Globus pallidus (tissue), 1 donor: ENCODE results near the gene NAP1L4.

Experiments used
- DNase-seq: peaks from one replicate; pipeline ENCODE4 v3.0.0-alpha.2; 2015; ENCODE audit warnings: low spot score

Gene NAP1L4

GRCh38 chr11:2992234-2992996 lies at the start of gene NAP1L4:
Gene NAP1L4 (minus strand): TSS chr11:2992329. CDS start chr11:2979220, 13,109 bp downstream.
- peak; percentile 94 for DNase-seq

- DNase-seq = no peak
Observed at GRCh38 chr11:3040881-3041280, 48.8 kb upstream of the NAP1L4 start.

GRCh38 chr11:3037945-3038271 lies 45.8 kb upstream of the NAP1L4 start:
- no peak for DNase-seq

GRCh38 chr11:3037040-3037944 lies 45.2 kb upstream of the NAP1L4 start:
- peak; percentile 85 for DNase-seq

DNA sequence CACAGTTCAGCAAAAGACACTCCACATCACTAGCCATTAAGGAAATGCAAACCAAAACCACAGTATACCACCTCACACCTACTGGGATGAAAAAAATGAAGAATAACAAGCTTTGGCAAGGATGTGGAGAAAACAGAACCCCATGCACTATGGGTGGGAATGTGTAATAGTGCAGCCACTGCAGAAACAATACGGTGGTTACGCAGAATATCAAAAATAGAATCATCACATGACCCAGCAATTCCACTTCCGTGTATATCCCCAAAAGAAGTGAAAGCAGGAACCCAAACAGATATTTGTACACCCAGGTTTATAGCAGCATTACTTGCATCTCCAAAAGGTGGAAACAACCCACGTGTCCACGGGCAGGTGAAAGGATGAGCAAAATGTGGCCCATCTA lies 44.3 kb upstream of the NAP1L4 start:
- peak; percentile 51 for DNase-seq

DNA sequence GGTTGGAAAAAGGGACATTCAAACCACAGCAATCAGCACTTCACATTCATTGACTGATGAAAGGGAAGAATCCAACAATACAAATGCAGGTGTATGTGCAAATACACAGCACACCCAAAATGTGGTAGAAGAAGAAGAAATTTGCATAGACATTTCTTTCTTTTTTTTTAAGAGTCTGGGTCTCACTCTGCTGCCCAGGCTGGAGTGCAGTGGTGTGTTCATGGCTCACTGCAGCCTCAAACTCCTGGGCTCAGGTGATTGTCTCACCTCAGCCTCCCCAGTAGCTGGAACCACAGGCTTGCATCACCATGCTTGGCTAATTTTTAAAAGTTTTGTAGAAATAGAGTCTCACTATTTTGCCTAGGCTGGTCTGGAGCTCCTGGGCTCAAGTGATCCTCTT lies 43.2 kb upstream of the NAP1L4 start:
- no peak for DNase-seq

DNA sequence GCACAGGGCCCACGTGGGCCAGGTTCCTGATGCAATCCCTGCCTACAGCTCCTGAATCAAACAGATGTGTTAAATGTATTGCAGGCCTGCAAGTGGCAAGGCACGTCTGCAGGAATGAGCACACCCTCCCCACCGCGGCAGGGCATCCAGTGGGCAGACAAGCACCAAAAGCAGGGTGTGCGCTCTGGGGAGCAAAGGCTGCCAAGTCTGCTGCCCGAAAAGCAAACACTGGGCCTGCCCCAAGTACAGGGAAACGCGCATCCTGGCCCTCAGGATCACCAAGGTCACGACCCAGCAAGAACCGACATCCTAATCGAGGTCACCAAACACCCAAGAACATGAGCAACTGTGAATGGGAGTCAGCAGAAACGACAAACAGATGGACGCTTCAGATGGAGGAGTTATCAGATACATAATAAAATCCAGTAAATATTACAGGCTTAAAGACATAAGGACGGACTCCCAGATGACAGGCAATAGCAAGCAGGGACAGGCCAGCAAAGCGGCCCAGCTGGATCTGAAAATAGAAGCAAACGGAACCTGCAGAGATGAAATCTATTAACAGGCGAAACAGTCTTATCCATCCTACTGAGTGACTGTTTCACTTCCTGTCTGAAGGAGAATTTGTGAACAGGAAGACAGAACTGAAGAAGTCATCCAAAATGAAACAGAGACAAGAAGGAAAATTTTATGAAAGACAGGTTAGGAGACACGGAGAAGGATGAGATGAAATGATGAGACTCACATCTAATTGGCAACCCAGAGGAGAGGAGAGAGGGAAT lies 38.4 kb upstream of the NAP1L4 start:
- DNase-seq = no peak

GRCh38 chr11:3028813-3029212 lies 36.7 kb upstream of the NAP1L4 start:
- DNase-seq = no peak

DNA sequence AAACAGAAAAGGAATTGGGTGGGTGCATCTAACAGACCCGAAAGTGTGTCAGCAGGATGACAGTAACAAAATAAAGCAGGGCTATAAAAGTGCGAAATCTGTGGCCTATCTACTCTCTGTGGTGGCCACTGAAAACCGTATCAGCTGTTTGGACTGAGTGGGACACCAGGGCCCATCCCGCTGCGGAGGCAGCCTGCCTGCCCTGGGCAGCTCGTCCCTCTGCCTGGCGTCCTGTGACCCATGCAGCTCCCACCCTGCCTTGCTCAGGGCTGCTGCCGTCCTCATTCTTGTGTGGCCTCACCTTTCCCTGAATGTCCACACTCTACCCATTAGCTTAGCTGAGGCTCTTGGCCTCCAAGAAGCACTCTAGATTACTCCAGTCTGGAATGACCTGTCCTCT lies 34.7 kb upstream of the NAP1L4 start:
- no peak for DNase-seq

GRCh38 chr11:3022982-3023381 lies 30.9 kb upstream of the NAP1L4 start:
- DNase-seq = no peak

DNA sequence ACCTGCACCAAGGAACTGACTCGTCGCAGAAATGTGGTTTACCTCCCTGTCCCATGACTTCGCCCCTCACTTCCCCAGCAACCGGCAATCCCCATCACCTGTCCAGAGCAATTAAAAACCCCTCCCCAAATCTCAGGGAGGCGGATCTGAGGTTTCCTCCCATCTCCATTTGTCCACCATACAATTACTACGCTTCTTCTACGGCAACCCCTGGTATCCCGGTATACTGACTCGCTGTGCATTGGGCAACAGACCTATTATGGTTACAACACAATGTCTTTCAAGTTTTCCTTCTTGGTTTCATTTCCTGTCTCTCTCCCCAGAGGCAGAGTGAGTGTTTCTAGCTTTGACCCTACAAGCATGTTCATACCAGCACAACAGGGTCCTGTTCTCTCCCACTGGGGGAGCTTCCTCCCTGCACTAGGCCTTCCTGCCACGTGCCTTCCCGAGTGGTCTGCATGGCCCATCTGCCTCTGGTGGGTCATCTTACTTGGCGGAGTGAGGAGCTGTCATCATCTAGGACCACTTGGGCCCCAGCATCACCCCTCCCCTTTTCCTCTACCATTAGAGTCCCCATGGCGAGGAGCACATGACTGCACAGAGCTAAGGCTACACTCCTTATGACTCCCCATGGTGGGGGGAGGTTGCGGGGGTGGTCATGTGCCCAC lies 30.3 kb upstream of the NAP1L4 start:
- DNase-seq = peak; percentile 48

- peak; percentile 67 for DNase-seq
Observed at GRCh38 chr11:3021125-3021524, 29.0 kb upstream of the NAP1L4 start.

DNA sequence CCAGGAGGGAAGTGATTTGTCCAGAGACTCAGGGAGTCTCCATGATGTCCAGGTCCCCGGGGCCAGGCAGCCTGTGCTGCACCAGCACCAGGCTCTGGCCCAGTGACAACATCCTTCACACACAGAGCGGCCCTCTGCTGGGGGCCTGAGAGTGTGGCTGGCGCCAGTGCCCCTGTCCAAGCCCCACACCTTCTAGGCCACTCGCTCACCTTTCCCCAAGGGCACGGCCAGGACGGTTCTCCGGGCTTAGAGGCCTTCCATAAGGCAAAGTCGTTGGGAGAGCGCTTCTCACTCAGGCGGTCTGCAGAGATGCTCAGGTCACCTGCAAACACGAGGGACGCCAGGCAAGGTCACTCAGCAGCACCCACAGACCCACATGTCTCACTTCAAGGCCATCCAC lies 27.9 kb upstream of the NAP1L4 start:
- DNase-seq = no peak

DNA sequence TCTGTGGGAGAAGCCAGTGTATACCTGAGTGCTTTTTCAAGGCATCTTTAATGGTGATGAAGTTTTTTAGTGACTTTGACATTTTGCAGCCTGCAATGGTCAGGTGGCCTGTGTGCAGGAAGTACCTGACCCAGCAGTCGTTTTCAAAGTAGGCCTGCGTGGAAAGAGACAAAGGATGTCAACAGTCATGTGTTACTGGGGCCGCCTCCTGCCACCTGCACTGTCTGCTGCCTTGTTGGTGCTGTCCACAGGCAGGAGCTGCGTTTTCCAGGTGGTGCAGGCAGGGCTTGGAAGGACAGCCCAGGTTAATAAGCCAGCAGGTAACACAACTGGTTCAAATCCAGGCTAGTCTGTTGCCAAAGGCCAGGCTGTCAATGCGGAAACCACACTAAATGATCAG lies 26.5 kb upstream of the NAP1L4 start:
- no peak for DNase-seq

DNA sequence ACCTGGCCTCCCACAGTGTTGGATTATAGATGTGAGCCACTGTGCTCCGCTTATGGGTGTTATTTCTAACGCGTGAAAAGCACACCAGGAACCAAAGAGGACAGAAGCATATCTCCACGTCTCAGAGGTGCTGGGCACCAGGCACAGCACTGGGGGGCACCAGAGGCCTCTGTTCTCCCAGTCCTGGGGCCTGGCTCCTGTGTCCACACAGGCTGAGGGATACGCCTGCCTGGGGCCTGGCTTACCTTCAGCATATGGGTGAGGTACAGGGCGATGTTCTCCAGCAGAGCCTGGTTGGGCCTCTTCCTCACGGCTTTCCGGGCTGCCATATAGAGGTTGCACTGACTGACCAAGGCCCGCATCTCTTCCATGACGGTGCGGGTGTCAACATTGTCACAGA lies 24.7 kb upstream of the NAP1L4 start:
- no peak for DNase-seq

DNA sequence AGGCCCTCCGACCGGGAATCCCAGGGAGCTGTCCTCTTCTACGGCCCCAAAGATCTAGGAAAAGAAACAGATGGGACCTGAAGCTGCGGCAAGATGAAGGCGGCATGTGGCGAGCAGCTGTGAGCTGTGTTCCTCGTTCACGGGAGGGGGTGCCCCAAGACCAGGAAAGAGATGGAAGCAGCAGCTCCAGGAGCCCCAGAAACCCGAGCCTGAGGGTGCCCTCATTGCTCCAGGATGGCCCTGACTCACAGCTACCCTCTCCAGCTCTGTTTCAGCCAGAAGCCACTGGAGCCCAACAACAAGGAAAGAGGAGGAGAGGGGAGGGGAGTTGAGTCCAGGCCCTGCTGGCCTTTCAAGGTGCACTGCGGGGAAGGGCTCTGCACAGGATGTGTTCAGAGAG lies 23.7 kb upstream of the NAP1L4 start:
- no peak for DNase-seq

- no peak for DNase-seq
Observed at GRCh38 chr11:3014943-3015342, 22.8 kb upstream of the NAP1L4 start.

- no peak for DNase-seq
Observed at GRCh38 chr11:3014057-3014938, 22.2 kb upstream of the NAP1L4 start.

DNA sequence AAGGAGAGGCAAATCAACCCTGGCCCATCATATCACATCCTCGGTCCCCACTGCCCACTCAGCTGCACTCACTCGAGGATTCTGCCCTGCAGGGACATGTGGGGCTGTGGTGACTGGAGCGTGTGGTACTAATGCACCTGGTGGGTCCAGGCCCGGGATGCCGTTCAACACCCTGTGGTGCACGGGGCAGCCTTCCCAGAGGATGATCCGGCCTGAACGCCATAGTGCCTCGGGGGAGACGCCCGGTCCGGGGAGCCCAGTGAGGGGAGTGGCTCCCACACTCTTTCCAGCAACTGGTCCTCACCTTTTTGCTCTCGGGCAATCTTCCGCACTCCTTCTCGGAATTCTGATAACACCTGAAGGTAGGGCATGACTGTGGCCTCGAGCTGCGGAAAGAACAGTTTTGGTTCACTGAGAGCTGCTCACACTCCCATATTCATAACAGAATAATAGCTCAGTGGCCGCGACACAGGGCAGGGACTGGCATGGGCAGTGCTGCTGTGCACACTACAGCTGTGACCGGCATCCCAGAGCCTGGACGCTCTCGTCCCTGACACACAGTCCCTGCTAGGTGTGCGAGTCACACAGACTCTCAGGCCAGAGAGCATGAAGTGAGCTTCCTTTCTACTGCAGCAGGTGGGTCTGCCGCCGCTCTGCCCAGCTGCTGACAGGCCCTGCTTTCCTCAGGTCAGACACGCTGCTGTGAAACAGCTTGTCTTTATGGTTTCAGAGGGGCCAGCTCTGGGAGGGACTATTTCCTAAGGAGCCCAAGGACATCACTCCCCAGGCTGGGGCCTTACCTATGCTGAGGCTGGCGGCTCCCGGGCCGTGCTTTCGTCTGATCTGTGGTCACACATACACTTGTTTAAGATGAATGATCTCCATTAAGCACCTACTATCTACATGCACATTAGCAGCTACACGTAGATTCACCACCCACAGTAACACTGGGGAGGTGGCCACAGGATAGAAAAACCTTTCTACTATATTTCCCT lies 20.1 kb upstream of the NAP1L4 start:
- DNase-seq = no peak
